ENCODE measurements around the gene BPIFB1. TPM values are rescaled to one million over a fixed set of nuclear protein-coding genes. Genes with fewer than 3 reads are reported as not detected.

BPIFB1 gene
- total RNA-seq, 2 donors from 2014 or later = not detected

DNA sequence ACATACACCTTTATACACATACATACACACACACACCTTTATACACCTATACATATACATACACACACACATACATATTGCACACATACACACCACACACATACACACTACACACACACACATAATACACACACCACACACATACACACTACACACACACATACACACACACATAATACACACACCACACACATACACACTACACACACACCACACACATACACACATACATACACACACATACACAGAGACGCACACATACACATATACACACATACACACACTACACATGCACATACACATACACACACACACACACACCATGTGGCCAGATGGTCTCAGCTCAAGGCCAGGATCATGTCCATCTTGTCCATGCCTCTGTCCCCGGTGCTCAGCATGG is 25.7 kb downstream of the BPIFB1 start:
- no peaks in the 10 kb centered on the region for H3K9me3 ChIP-seq
- ATAC-seq (ENCODE audit: insufficient number of reproducible peaks, low FRiP score, low read depth) = no peak
- H3K4me1 ChIP-seq (ENCODE audit: control insufficient read depth in 1 of 2, low read depth in 2 of 2) = no peaks in the 10 kb centered on the region
- H3K27me3 ChIP-seq (replicated peaks; ENCODE audit: insufficient read depth) = no peaks in the 10 kb centered on the region
- no peak overlapping the region for H3K27ac ChIP-seq
- no peak overlapping the region for H3K4me3 ChIP-seq
- no peak for DNase-seq (ENCODE audit: low spot score)
- H3K36me3 ChIP-seq = no peaks in the 10 kb centered on the region
- TF ChIP-seq, protein P1, sequence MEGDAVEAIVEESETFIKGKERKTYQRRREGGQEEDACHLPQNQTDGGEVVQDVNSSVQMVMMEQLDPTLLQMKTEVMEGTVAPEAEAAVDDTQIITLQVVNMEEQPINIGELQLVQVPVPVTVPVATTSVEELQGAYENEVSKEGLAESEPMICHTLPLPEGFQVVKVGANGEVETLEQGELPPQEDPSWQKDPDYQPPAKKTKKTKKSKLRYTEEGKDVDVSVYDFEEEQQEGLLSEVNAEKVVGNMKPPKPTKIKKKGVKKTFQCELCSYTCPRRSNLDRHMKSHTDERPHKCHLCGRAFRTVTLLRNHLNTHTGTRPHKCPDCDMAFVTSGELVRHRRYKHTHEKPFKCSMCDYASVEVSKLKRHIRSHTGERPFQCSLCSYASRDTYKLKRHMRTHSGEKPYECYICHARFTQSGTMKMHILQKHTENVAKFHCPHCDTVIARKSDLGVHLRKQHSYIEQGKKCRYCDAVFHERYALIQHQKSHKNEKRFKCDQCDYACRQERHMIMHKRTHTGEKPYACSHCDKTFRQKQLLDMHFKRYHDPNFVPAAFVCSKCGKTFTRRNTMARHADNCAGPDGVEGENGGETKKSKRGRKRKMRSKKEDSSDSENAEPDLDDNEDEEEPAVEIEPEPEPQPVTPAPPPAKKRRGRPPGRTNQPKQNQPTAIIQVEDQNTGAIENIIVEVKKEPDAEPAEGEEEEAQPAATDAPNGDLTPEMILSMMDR (IDR thresholded peaks at IDR 0.05) = no peak

DNA sequence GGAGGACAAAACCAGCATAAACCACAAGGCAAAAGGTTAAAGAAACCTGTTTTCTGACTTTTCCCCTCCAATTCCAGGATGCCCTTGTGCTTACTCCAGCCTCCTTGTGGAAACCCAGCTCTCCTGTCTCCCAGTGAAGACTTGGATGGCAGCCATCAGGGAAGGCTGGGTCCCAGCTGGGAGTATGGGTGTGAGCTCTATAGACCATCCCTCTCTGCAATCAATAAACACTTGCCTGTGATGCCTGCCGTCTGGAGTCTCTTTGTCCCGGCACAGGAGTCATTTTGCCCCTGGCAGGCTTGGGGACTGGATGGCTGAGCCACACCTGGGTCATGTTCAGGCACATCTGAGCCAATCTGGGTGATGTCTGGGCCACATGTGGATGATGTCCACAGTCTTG is 26.6 kb downstream of the BPIFB1 start:
- H3K4me3 ChIP-seq = no peak overlapping the region
- no peaks in the 10 kb centered on the region for H3K27me3 ChIP-seq (replicated peaks; ENCODE audit: insufficient read depth)
- TF ChIP-seq, protein P1 (IDR thresholded peaks at IDR 0.05) = no peak
- ATAC-seq (ENCODE audit: insufficient number of reproducible peaks, low FRiP score, low read depth) (no peak), DNase-seq (ENCODE audit: low spot score) (no peak)
- no peak overlapping the region for H3K27ac ChIP-seq
- no peaks in the 10 kb centered on the region for H3K9me3 ChIP-seq
- no peaks in the 10 kb centered on the region for H3K36me3 ChIP-seq
- H3K4me1 ChIP-seq (ENCODE audit: control insufficient read depth in 1 of 2, low read depth in 2 of 2) = no peaks in the 10 kb centered on the region

DNA sequence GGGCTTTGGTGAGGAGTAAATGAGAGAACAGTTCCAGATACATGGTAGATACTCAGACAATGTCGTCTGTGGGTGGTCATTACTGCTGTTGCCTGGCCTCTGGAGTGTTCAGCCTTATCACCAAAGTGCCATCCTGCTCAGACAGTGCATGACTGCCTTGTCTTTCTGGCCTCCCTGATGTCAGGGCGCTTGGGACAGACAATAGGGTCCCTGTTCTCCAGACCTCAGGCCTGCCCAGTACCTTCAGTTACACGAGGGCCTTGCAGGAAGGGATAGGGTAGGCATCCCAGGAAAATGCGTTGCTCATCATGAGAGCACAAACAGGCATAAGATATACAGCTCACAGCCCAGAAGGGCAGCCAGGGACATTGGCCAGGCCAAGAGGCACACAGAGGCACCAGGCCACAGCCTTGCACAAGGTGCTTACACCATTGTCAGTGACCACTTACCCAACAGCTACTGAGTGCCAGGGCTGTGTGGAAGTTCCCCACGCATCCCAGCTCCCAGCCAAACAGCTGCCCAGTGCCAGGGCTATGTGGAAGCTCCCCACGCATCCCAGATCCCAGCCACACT is 27.4 kb downstream of the BPIFB1 start:
- no peaks in the 10 kb centered on the region for H3K9me3 ChIP-seq
- H3K27me3 ChIP-seq (replicated peaks; ENCODE audit: insufficient read depth) = no peaks in the 10 kb centered on the region
- H3K36me3 ChIP-seq = no peaks in the 10 kb centered on the region
- H3K4me1 ChIP-seq (ENCODE audit: control insufficient read depth in 1 of 2, low read depth in 2 of 2) = no peaks in the 10 kb centered on the region
- no peak overlapping the region for H3K27ac ChIP-seq
- TF ChIP-seq, protein P1 (IDR thresholded peaks at IDR 0.05) = no peak
- no peak for ATAC-seq (ENCODE audit: insufficient number of reproducible peaks, low FRiP score, low read depth)
- DNase-seq (ENCODE audit: low spot score) = no peak
- no peak overlapping the region for H3K4me3 ChIP-seq

DNA sequence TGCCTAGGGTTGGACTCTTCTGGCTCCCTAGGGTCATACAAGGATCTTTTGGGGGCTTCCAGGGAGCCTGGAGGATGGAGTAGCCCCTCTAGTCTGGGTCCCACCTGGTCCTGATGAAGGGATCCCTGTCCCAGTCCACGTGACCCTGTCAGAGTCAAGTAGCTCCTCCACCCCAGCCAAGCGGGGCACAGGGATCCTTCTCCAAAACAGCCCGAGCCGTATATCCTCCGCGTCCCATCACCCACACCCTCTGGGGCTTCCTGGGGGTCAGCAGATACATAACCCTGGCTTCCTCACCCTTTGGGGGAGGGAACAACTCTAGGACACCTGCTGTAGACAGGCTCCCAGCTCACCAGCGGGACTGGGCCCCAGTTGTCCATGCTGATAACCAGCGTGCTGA is 28.0 kb downstream of the BPIFB1 start:
- Histone ChIP-seq H3K27me3 (replicated peaks; ENCODE audit: insufficient read depth) (no peaks in the 10 kb centered on the region), H3K36me3 (no peaks in the 10 kb centered on the region), H3K4me3 (no peak overlapping the region), H3K9me3 (no peaks in the 10 kb centered on the region), H3K27ac (no peak overlapping the region), H3K4me1 (ENCODE audit: control insufficient read depth in 1 of 2, low read depth in 2 of 2) (no peaks in the 10 kb centered on the region)
- no peak for DNase-seq (ENCODE audit: low spot score)
- no peak for ATAC-seq (ENCODE audit: insufficient number of reproducible peaks, low FRiP score, low read depth)
- TF ChIP-seq, protein P1 (IDR thresholded peaks at IDR 0.05) = no peak

DNA sequence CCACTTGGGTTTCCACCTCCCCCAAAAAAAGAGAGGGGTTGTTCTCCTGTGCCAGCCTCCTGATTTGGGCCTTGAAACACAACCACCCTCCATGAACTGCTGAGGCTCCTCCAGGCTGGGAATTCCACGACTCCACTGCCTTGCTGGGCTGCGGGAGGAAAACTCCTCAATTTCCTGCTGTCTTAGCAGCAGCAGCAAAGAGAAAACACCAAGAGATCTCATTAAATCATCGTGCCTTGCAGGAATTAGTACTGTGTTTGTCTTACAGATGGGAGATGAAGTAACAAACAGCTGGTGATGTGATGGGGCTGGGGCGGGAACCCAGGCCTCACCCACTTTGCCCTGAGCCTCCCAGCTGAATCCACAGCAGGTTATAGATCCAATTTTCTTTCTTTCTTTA is 29.0 kb downstream of the BPIFB1 start:
- no peak overlapping the region for H3K4me3 ChIP-seq
- no peaks in the 10 kb centered on the region for H3K36me3 ChIP-seq
- TF ChIP-seq, protein P1 (IDR thresholded peaks at IDR 0.05) = no peak
- no peaks in the 10 kb centered on the region for H3K9me3 ChIP-seq
- no peak overlapping the region for H3K27ac ChIP-seq
- no peaks in the 10 kb centered on the region for H3K27me3 ChIP-seq (replicated peaks; ENCODE audit: insufficient read depth)
- DNase-seq (ENCODE audit: low spot score) (no peak), ATAC-seq (ENCODE audit: insufficient number of reproducible peaks, low FRiP score, low read depth) (no peak)
- no peaks in the 10 kb centered on the region for H3K4me1 ChIP-seq (ENCODE audit: control insufficient read depth in 1 of 2, low read depth in 2 of 2)
